HAP-1 (cell line): ENCODE measurements around the gene ZNF408.

ENCODE experiments used
- DNase-seq, 2 experiments: peaks; one replicate each; pipeline ENCODE4 v3.0.0-alpha.2; 2016 to 2020; ENCODE audit warnings: low spot score in 2 of 2
- H3K27me3 ChIP-seq: fragments of 250-450 bp; sonication (Bioruptor Pico); 2 replicates; pipeline ENCODE4 v1.5.1; 2020; ENCODE audit warnings: low read depth, mild to moderate bottlenecking, moderate library complexity
- H3K36me3 ChIP-seq: fragments of 250-450 bp; sonication (Bioruptor Pico); replicated peaks from 2 replicates; pipeline ENCODE4 v1.5.1; 2020; ENCODE audit warnings: mild to moderate bottlenecking
- H3K4me1 ChIP-seq: fragments of 250-450 bp; sonication (Bioruptor Pico); 2 replicates; pipeline ENCODE4 v1.5.1; 2020; ENCODE audit warnings: mild to moderate bottlenecking
- H3K4me3 ChIP-seq: fragments of 250-450 bp; sonication (Bioruptor Pico); 2 replicates; pipeline ENCODE4 v1.5.1; 2020; ENCODE audit warnings: mild to moderate bottlenecking, moderate library complexity
- H3K9me3 ChIP-seq: fragments of 250-450 bp; sonication (Bioruptor Pico); 2 replicates; pipeline ENCODE4 v1.5.1; 2020; ENCODE audit warnings: mild to moderate bottlenecking, moderate library complexity
- in situ Hi-C: fragments of 300-500 bp; cut with MboI; formaldehyde crosslinking; loops from 3 replicates; pipeline ENCODE4 v1.14.3; 2020; ENCODE audit warnings: low sequenced_read_pairs, inconsistent platforms, mixed read lengths

The ZNF408 gene

GRCh38 chr11:46700241-46701077 is at the start of gene ZNF408, which contains the start of gene ARHGAP1:
ZNF408 (plus strand) TSS chr11:46701031; CDS start chr11:46701048, 17 bp downstream.
ARHGAP1 (minus strand) TSS chr11:46700619; CDS start chr11:46696107, 4,512 bp downstream.
- Histone ChIP-seq H3K27me3 (no peaks in the 10 kb centered on the region), H3K9me3 (no peaks in the 10 kb centered on the region), H3K4me1 (peaks cover 7% of the 10 kb centered on the region), H3K36me3 (peaks cover 36% of the 10 kb centered on the region), H3K4me3 (peak within 1 kb of the TSS; percentile 83)
- in situ Hi-C loops: no loop called here
- DNase-seq: peak; percentile 95 to 100

- DNase-seq: no peak
- in situ Hi-C loops: no loop called here
- H3K4me1 ChIP-seq: no peaks in the 10 kb centered on the region
- no peaks in the 10 kb centered on the region for H3K27me3 ChIP-seq
- no peak overlapping the region for H3K4me3 ChIP-seq
- H3K9me3 ChIP-seq: no peaks in the 10 kb centered on the region
- H3K36me3 ChIP-seq: peaks cover 71% of the 10 kb centered on the region
Measured at GRCh38 chr11:46655631-46656030, 45.2 kb upstream of the ZNF408 start.

GRCh38 chr11:46657186-46657585 is 43.6 kb upstream of the ZNF408 start:
- in situ Hi-C loops: no loop called here
- Histone ChIP-seq H3K36me3 (peaks cover 62% of the 10 kb centered on the region), H3K4me3 (no peak overlapping the region), H3K27me3 (no peaks in the 10 kb centered on the region), H3K4me1 (no peaks in the 10 kb centered on the region), H3K9me3 (no peaks in the 10 kb centered on the region)
- no peak for DNase-seq

GRCh38 chr11:46658259-46658658 is 42.6 kb upstream of the ZNF408 start:
- no peak for DNase-seq
- Histone ChIP-seq H3K9me3 (no peaks in the 10 kb centered on the region; the same call in 1 of the 2 replicates), H3K27me3 (no peaks in the 10 kb centered on the region), H3K4me3 (no peak overlapping the region), H3K4me1 (no peaks in the 10 kb centered on the region), H3K36me3 (peaks cover 61% of the 10 kb centered on the region)
- in situ Hi-C loops: no loop called here

GRCh38 chr11:46659908-46660307 is 40.9 kb upstream of the ZNF408 start:
- no peak overlapping the region for H3K4me3 ChIP-seq
- peaks cover 64% of the 10 kb centered on the region for H3K36me3 ChIP-seq
- in situ Hi-C loops: no loop called here
- H3K27me3 ChIP-seq: no peaks in the 10 kb centered on the region
- H3K4me1 ChIP-seq: no peaks in the 10 kb centered on the region
- no peak for DNase-seq
- no peaks in the 10 kb centered on the region; the same call in 1 of the 2 replicates for H3K9me3 ChIP-seq

GRCh38 chr11:46661836-46662235 is 39.0 kb upstream of the ZNF408 start:
- peaks cover 68% of the 10 kb centered on the region for H3K36me3 ChIP-seq
- DNase-seq: no peak
- in situ Hi-C loops: no loop called here
- H3K27me3 ChIP-seq: no peaks in the 10 kb centered on the region
- no peaks in the 10 kb centered on the region for H3K4me1 ChIP-seq
- H3K4me3 ChIP-seq: no peak overlapping the region
- no peaks in the 10 kb centered on the region; the same call in 1 of the 2 replicates for H3K9me3 ChIP-seq

GRCh38 chr11:46662366-46662765 is 38.5 kb upstream of the ZNF408 start:
- Histone ChIP-seq H3K4me1 (no peaks in the 10 kb centered on the region), H3K4me3 (no peak overlapping the region), H3K27me3 (no peaks in the 10 kb centered on the region), H3K9me3 (no peaks in the 10 kb centered on the region; the same call in 1 of the 2 replicates), H3K36me3 (peaks cover 63% of the 10 kb centered on the region)
- in situ Hi-C loops: no loop called here
- no peak for DNase-seq

- Histone ChIP-seq H3K4me1 (no peaks in the 10 kb centered on the region), H3K9me3 (no peaks in the 10 kb centered on the region; the same call in 1 of the 2 replicates), H3K36me3 (peaks cover 61% of the 10 kb centered on the region), H3K4me3 (no peak overlapping the region), H3K27me3 (no peaks in the 10 kb centered on the region)
- no peak for DNase-seq
- in situ Hi-C loops: no loop called here
Measured at GRCh38 chr11:46663277-46663940, 37.4 kb upstream of the ZNF408 start.

- H3K36me3 ChIP-seq: peaks cover 61% of the 10 kb centered on the region
- no peaks in the 10 kb centered on the region; the same call in 1 of the 2 replicates for H3K9me3 ChIP-seq
- H3K4me3 ChIP-seq: no peak overlapping the region
- no peaks in the 10 kb centered on the region for H3K4me1 ChIP-seq
- no peak for DNase-seq
- H3K27me3 ChIP-seq: no peaks in the 10 kb centered on the region
- in situ Hi-C loops: no loop called here
Measured at GRCh38 chr11:46664612-46665011, 36.2 kb upstream of the ZNF408 start.

- Histone ChIP-seq H3K4me3 (no peak overlapping the region), H3K4me1 (no peaks in the 10 kb centered on the region), H3K36me3 (peaks cover 63% of the 10 kb centered on the region), H3K27me3 (no peaks in the 10 kb centered on the region), H3K9me3 (no peaks in the 10 kb centered on the region; the same call in 1 of the 2 replicates)
- DNase-seq: no peak
- in situ Hi-C loops: no loop called here
Measured at GRCh38 chr11:46665356-46665755, 35.5 kb upstream of the ZNF408 start.

GRCh38 chr11:46666516-46666915 is 34.3 kb upstream of the ZNF408 start:
- no peaks in the 10 kb centered on the region for H3K27me3 ChIP-seq
- no peaks in the 10 kb centered on the region; the same call in 1 of the 2 replicates for H3K9me3 ChIP-seq
- H3K36me3 ChIP-seq: peaks cover 63% of the 10 kb centered on the region

GRCh38 chr11:46667043-46667481 is 33.8 kb upstream of the ZNF408 start:
- peaks cover 61% of the 10 kb centered on the region for H3K36me3 ChIP-seq

More at GRCh38 chr11:46666516-46666915, 34.3 kb upstream of the ZNF408 start:
- no peak for DNase-seq
- H3K4me1 ChIP-seq: no peaks in the 10 kb centered on the region
- in situ Hi-C loops: no loop called here
- no peak overlapping the region for H3K4me3 ChIP-seq

GRCh38 chr11:46668480-46669085 is 32.2 kb upstream of the ZNF408 start:
- no peaks in the 10 kb centered on the region for H3K4me1 ChIP-seq
- no peaks in the 10 kb centered on the region for H3K27me3 ChIP-seq
- H3K4me3 ChIP-seq: no peak overlapping the region
- peaks cover 63% of the 10 kb centered on the region for H3K36me3 ChIP-seq
- H3K9me3 ChIP-seq: no peaks in the 10 kb centered on the region
- in situ Hi-C loops: no loop called here
- no peak for DNase-seq

More at GRCh38 chr11:46667043-46667481, 33.8 kb upstream of the ZNF408 start:
- Histone ChIP-seq H3K27me3 (no peaks in the 10 kb centered on the region), H3K9me3 (no peaks in the 10 kb centered on the region; the same call in 1 of the 2 replicates), H3K4me1 (no peaks in the 10 kb centered on the region), H3K4me3 (no peak overlapping the region)
- in situ Hi-C loops: no loop called here
- no peak for DNase-seq
